HUES6 (cell line): ENCODE measurements around the gene TTF1.
A peak's percentile ranks its signal among the peaks of the same experiment; 100 is the strongest.

ENCODE experiments used
- H3K27ac ChIP-seq: 2 replicates; pipeline ENCODE4 v1.7.0; 2013; ENCODE audit warnings: low read depth, mild to moderate bottlenecking, low read length, inconsistent platforms
- H3K27me3 ChIP-seq: 2 replicates; pipeline ENCODE4 v1.6.1; 2013; ENCODE audit warnings: low read length; ENCODE audit not compliant: control insufficient read depth, insufficient read depth
- H3K36me3 ChIP-seq: 2 replicates; pipeline ENCODE4 v1.6.1; 2013; ENCODE audit warnings: low read length; ENCODE audit not compliant: control insufficient read depth, insufficient read depth
- H3K4me1 ChIP-seq: 2 replicates; pipeline ENCODE4 v1.6.1; 2013; ENCODE audit warnings: low read length; ENCODE audit not compliant: control insufficient read depth, insufficient read depth
- H3K4me3 ChIP-seq: 2 replicates; pipeline ENCODE4 v1.5.1; 2013; ENCODE audit warnings: low read depth, low read length
- H3K9ac ChIP-seq: one replicate; pipeline ENCODE4 v1.6.1; 2013; ENCODE audit warnings: mild to moderate bottlenecking, low read length
- H3K9me3 ChIP-seq: 2 replicates; pipeline ENCODE4 v1.6.1; 2013; ENCODE audit warnings: low read depth, low read length; ENCODE audit not compliant: control insufficient read depth, insufficient read depth

Gene TTF1

GRCh38 chr9:132406554-132407122, at the start of gene TTF1:
TSS of gene TTF1 (minus strand) at chr9:132406840. CDS start at chr9:132402821, 4,019 bp downstream.
- no peaks in the 10 kb centered on the region for H3K9me3 ChIP-seq
- peaks cover 33% of the 10 kb centered on the region for H3K27me3 ChIP-seq
- H3K4me3 ChIP-seq, result peak within 1 kb of the TSS; percentile 77
- no peak within 1 kb of the TSS; the same call in 1 of the 2 replicates for H3K27ac ChIP-seq
- peaks cover 19% of the 10 kb centered on the region for H3K36me3 ChIP-seq
- H3K4me1 ChIP-seq, result peaks cover 17% of the 10 kb centered on the region
- H3K9ac ChIP-seq, result peak within 1 kb of the TSS; percentile 78

GRCh38 chr9:132456241-132456640, 49.6 kb upstream of the TTF1 start:
- Histone ChIP-seq H3K4me1 (no peaks in the 10 kb centered on the region), H3K4me3 (no peak overlapping the region), H3K9me3 (0 out of 2 replicates have a peak, but pooled peaks cover 3% of the 10 kb centered on the region), H3K9ac (no peak overlapping the region), H3K27ac (no peak overlapping the region), H3K36me3 (no peaks in the 10 kb centered on the region), H3K27me3 (0 out of 2 replicates have a peak, but pooled peaks cover 5% of the 10 kb centered on the region)

GRCh38 chr9:132451276-132451675, 44.6 kb upstream of the TTF1 start:
- Histone ChIP-seq H3K27me3 (peaks cover 13% of the 10 kb centered on the region; the same call in 1 of the 2 replicates), H3K9me3 (no peaks in the 10 kb centered on the region), H3K27ac (no peak overlapping the region), H3K36me3 (no peaks in the 10 kb centered on the region), H3K4me1 (no peaks in the 10 kb centered on the region), H3K4me3 (no peak overlapping the region), H3K9ac (no peak overlapping the region)

GRCh38 chr9:132447902-132448301, 41.3 kb upstream of the TTF1 start:
- H3K27me3 ChIP-seq, result peaks cover 13% of the 10 kb centered on the region; the same call in 1 of the 2 replicates
- H3K9me3 ChIP-seq, result no peaks in the 10 kb centered on the region
- no peak overlapping the region for H3K9ac ChIP-seq
- H3K36me3 ChIP-seq, result no peaks in the 10 kb centered on the region
- H3K4me1 ChIP-seq, result no peaks in the 10 kb centered on the region
- no peak overlapping the region for H3K4me3 ChIP-seq
- H3K27ac ChIP-seq, result no peak overlapping the region

GRCh38 chr9:132447346-132447745, 40.7 kb upstream of the TTF1 start:
- H3K4me1 ChIP-seq, result no peaks in the 10 kb centered on the region
- peaks cover 10% of the 10 kb centered on the region; the same call in 1 of the 2 replicates for H3K27me3 ChIP-seq
- H3K9ac ChIP-seq, result no peak overlapping the region
- no peaks in the 10 kb centered on the region for H3K9me3 ChIP-seq
- no peak overlapping the region for H3K27ac ChIP-seq
- H3K4me3 ChIP-seq, result no peak overlapping the region
- no peaks in the 10 kb centered on the region for H3K36me3 ChIP-seq

- no peaks in the 10 kb centered on the region for H3K4me1 ChIP-seq
- no peak overlapping the region for H3K4me3 ChIP-seq
- H3K9me3 ChIP-seq, result no peaks in the 10 kb centered on the region
- H3K36me3 ChIP-seq, result no peaks in the 10 kb centered on the region
- no peak overlapping the region for H3K27ac ChIP-seq
- no peak overlapping the region for H3K9ac ChIP-seq
- peaks cover 8% of the 10 kb centered on the region; the same call in 1 of the 2 replicates for H3K27me3 ChIP-seq
These were observed 40.2 kb upstream of the TTF1 start for GRCh38 chr9:132446887-132447286.

GRCh38 chr9:132443951-132444607, 37.4 kb upstream of the TTF1 start:
- peaks cover 10% of the 10 kb centered on the region; the same call in 1 of the 2 replicates for H3K27me3 ChIP-seq
- no peak overlapping the region for H3K9ac ChIP-seq
- peaks cover 9% of the 10 kb centered on the region for H3K4me1 ChIP-seq
- H3K27ac ChIP-seq, result no peak overlapping the region
- no peaks in the 10 kb centered on the region for H3K36me3 ChIP-seq
- no peak overlapping the region for H3K4me3 ChIP-seq
- H3K9me3 ChIP-seq, result no peaks in the 10 kb centered on the region

GRCh38 chr9:132441404-132441803, 34.8 kb upstream of the TTF1 start:
- 0 out of 2 replicates have a peak, but pooled peaks cover 2% of the 10 kb centered on the region for H3K27me3 ChIP-seq
- no peak overlapping the region for H3K27ac ChIP-seq
- no peaks in the 10 kb centered on the region for H3K36me3 ChIP-seq
- no peak overlapping the region for H3K9ac ChIP-seq
- peaks cover 9% of the 10 kb centered on the region for H3K4me1 ChIP-seq
- no peak overlapping the region for H3K4me3 ChIP-seq
- H3K9me3 ChIP-seq, result no peaks in the 10 kb centered on the region

- H3K4me1 ChIP-seq, result peaks cover 9% of the 10 kb centered on the region
- H3K4me3 ChIP-seq, result no peak overlapping the region
- H3K9ac ChIP-seq, result no peak overlapping the region
- H3K27ac ChIP-seq, result no peak overlapping the region
- H3K27me3 ChIP-seq, result 0 out of 2 replicates have a peak, but pooled peaks cover 2% of the 10 kb centered on the region
- H3K9me3 ChIP-seq, result no peaks in the 10 kb centered on the region
- H3K36me3 ChIP-seq, result no peaks in the 10 kb centered on the region
These were observed 34.1 kb upstream of the TTF1 start for GRCh38 chr9:132440735-132441134.

- Histone ChIP-seq H3K27ac (no peak overlapping the region), H3K36me3 (no peaks in the 10 kb centered on the region), H3K4me1 (peaks cover 13% of the 10 kb centered on the region), H3K9me3 (no peaks in the 10 kb centered on the region), H3K4me3 (no peak overlapping the region), H3K9ac (no peak overlapping the region), H3K27me3 (0 out of 2 replicates have a peak, but pooled peaks cover 2% of the 10 kb centered on the region)
These were observed 32.5 kb upstream of the TTF1 start for GRCh38 chr9:132439153-132439552.

GRCh38 chr9:132434881-132435280, 28.2 kb upstream of the TTF1 start:
- Histone ChIP-seq H3K9ac (no peak overlapping the region), H3K27me3 (no peaks in the 10 kb centered on the region), H3K4me3 (no peak overlapping the region), H3K9me3 (no peaks in the 10 kb centered on the region), H3K4me1 (0 out of 2 replicates have a peak, but pooled peaks cover 4% of the 10 kb centered on the region), H3K27ac (no peak overlapping the region), H3K36me3 (no peaks in the 10 kb centered on the region)
